Right lobe of liver (tissue), 4 donors: ENCODE measurements around the gene STAT1.

Experiments used
- CTCF ChIP-seq, 4 donors: fragments of 200-600 bp in 3 of 4; fragments of 450-650 bp in 1 of 4; IDR thresholded peaks; one replicate each; pipeline versions ENCODE4 v1.5.1 to v1.8.0; 2016 to 2022; ENCODE audit warnings: antibody characterized with exemption in 4 of 4, mild to moderate bottlenecking in 2 of 4
- POLR2A ChIP-seq: fragments of 450-650 bp; IDR thresholded peaks from one replicate; pipeline ENCODE4 v1.6.1; 2017; ENCODE audit warnings: antibody characterized with exemption, mild to moderate bottlenecking
- donor health status: DM: no; HTN: no; CAD: no.
- donor health status: DM: no; HTN: no; CAD: no.
- donor health status: DM: no; HTN: yes; CAD: no.

GRCh38 chr2:190927301-190927700 is 86.7 kb downstream of the STAT1 start:
- TF ChIP-seq CTCF (IDR thresholded peaks at IDR 0.05) (no peak), POLR2A (no peak)
